HEK293 (cell line): Measurements from ENCODE around the gene RUNX1.

Experiments used
- CTCF ChIA-PET: fragments of 350-600 bp; formaldehyde crosslinking; extraction: SDS; loops from one replicate; lab custom pipeline; 2021; ENCODE audit warnings: antibody characterized with exemption; lab: Yijun Ruan, JAX
- POLR2A ChIA-PET: fragments of 300-600 bp; formaldehyde crosslinking; extraction: SDS; loops from one replicate; lab custom pipeline; 2020; ENCODE audit warnings: antibody characterized with exemption, inconsistent platforms; lab: Yijun Ruan, JAX
- H3K27ac ChIP-seq: fragments of 200-500 bp; sonication (Bioruptor generic); 2 replicates; pipeline ENCODE4 v1.5.1; 2014; ENCODE audit warnings: low read depth, low read length, control low read depth, inconsistent platforms; ENCODE audit errors: extremely low read depth
- H3K36me3 ChIP-seq, 2 experiments: fragments of 200-500 bp in 1 of 2; sonication (Bioruptor generic) in 1 of 2; 1 replicate in 1 of 2; 2 replicates in 1 of 2; pipeline ENCODE4 v1.5.1; 2014 to 2017; ENCODE audit warnings: inconsistent platforms in 2 of 2, low read length in 2 of 2; ENCODE audit not compliant: control insufficient read depth in 2 of 2, insufficient read depth in 1 of 2
- H3K4me1 ChIP-seq: fragments of 200-500 bp; sonication (Bioruptor generic); 2 replicates; pipeline ENCODE4 v1.5.1; 2014; ENCODE audit warnings: mild to moderate bottlenecking, low read length, inconsistent platforms; ENCODE audit not compliant: control insufficient read depth, insufficient read depth
- H3K4me3 ChIP-seq: 2 replicates; pipeline ENCODE4 v1.5.1; 2011; ENCODE audit warnings: low read depth, mild to moderate bottlenecking, control low read depth, low read length, moderate library complexity
- H3K9me3 ChIP-seq: fragments of 200-500 bp; sonication (Bioruptor generic); 2 replicates; pipeline ENCODE4 v1.5.1; 2014; ENCODE audit warnings: low read depth, low read length, inconsistent platforms; ENCODE audit not compliant: control insufficient read depth, insufficient read depth
- CTCF ChIP-seq: fragments of 450-650 bp; formaldehyde crosslinking; IDR thresholded peaks from 2 replicates; pipeline ENCODE4 v1.5.1; 2016; ENCODE audit warnings: missing biosample characterization, missing genetic modification characterization
- GLI2 ChIP-seq: fragments of 450-650 bp; formaldehyde crosslinking; IDR thresholded peaks from 2 replicates; pipeline ENCODE4; 2017; ENCODE audit warnings: missing biosample characterization, missing genetic modification characterization, low read depth, borderline replicate concordance
- HOXC10 ChIP-seq: sonication (generic); formaldehyde crosslinking; IDR thresholded peaks from 2 replicates; pipeline ENCODE4 v1.8.1; 2023; ENCODE audit warnings: mild to moderate bottlenecking, missing genetic modification reagents
- OSR2 ChIP-seq: fragments of 450-650 bp; formaldehyde crosslinking; IDR thresholded peaks from 2 replicates; pipeline ENCODE4 v1.5.1; 2016; ENCODE audit warnings: missing biosample characterization, missing genetic modification characterization
- PBX3 ChIP-seq: sonication (generic); formaldehyde crosslinking; IDR thresholded peaks from 2 replicates; pipeline ENCODE4 v1.8.1; 2022; ENCODE audit warnings: mild to moderate bottlenecking, moderate library complexity, missing genetic modification reagents
- REST ChIP-seq: fragments of 450-650 bp; formaldehyde crosslinking; IDR thresholded peaks from 2 replicates; pipeline ENCODE4 v1.5.1; 2016; ENCODE audit warnings: missing biosample characterization, missing genetic modification characterization
- TSHZ1 ChIP-seq: fragments of 450-650 bp; formaldehyde crosslinking; IDR thresholded peaks from 2 replicates; pipeline ENCODE4 v1.5.1; 2016; ENCODE audit warnings: missing biosample characterization, missing genetic modification characterization, borderline replicate concordance
- YY2 ChIP-seq: fragments of 450-650 bp; formaldehyde crosslinking; IDR thresholded peaks from 2 replicates; pipeline ENCODE4 v1.5.1; 2016; ENCODE audit warnings: missing biosample characterization, missing genetic modification characterization
- ZBTB20 ChIP-seq: fragments of 450-650 bp; formaldehyde crosslinking; IDR thresholded peaks from 2 replicates; pipeline ENCODE4 v1.5.1; 2016; ENCODE audit warnings: missing biosample characterization, missing genetic modification characterization
- ZNF121 ChIP-seq: fragments of 450-650 bp; formaldehyde crosslinking; IDR thresholded peaks from 2 replicates; pipeline ENCODE4 v1.5.1; 2016; ENCODE audit warnings: missing biosample characterization, missing genetic modification characterization
- ZNF140 ChIP-seq: fragments of 450-650 bp; formaldehyde crosslinking; IDR thresholded peaks from 2 replicates; pipeline ENCODE4 v1.5.1; 2016; ENCODE audit warnings: missing biosample characterization, missing genetic modification characterization
- ZNF202 ChIP-seq: fragments of 450-650 bp; formaldehyde crosslinking; IDR thresholded peaks from 2 replicates; pipeline ENCODE4 v1.5.1; 2016; ENCODE audit warnings: missing biosample characterization, missing genetic modification characterization, borderline replicate concordance
- ZNF426 ChIP-seq: fragments of 450-650 bp; formaldehyde crosslinking; IDR thresholded peaks from 2 replicates; pipeline ENCODE4 v1.5.1; 2017; ENCODE audit warnings: missing biosample characterization, missing genetic modification characterization, mild to moderate bottlenecking, inconsistent platforms, moderate library complexity
- ZNF433 ChIP-seq: fragments of 450-650 bp; formaldehyde crosslinking; IDR thresholded peaks from 2 replicates; pipeline ENCODE4 v1.5.1; 2016; ENCODE audit warnings: missing biosample characterization, missing genetic modification characterization, low read depth
- ZNF449 ChIP-seq: fragments of 450-650 bp; formaldehyde crosslinking; IDR thresholded peaks from 2 replicates; pipeline ENCODE4 v1.5.1; 2017; ENCODE audit warnings: missing biosample characterization, mild to moderate bottlenecking, missing genetic modification characterization, moderate library complexity
- ZNF48 ChIP-seq: fragments of 450-650 bp; formaldehyde crosslinking; IDR thresholded peaks from 2 replicates; pipeline ENCODE4 v1.5.1; 2016; ENCODE audit warnings: missing biosample characterization, missing genetic modification characterization
- ZNF521 ChIP-seq: fragments of 450-650 bp; formaldehyde crosslinking; IDR thresholded peaks from 2 replicates; pipeline ENCODE4 v1.5.1; 2017; ENCODE audit warnings: missing biosample characterization, mild to moderate bottlenecking, missing genetic modification characterization
- ZNF654 ChIP-seq: fragments of 450-650 bp; formaldehyde crosslinking; IDR thresholded peaks from 2 replicates; pipeline ENCODE4 v1.5.1; 2016; ENCODE audit warnings: low read depth, missing biosample characterization, missing genetic modification characterization
- ZNF701 ChIP-seq: fragments of 450-650 bp; formaldehyde crosslinking; IDR thresholded peaks from 2 replicates; pipeline ENCODE4 v1.5.1; 2016; ENCODE audit warnings: missing biosample characterization, missing genetic modification characterization
- ZNF76 ChIP-seq: fragments of 450-650 bp; formaldehyde crosslinking; IDR thresholded peaks from 2 replicates; pipeline ENCODE4; 2016; ENCODE audit warnings: low read depth, missing biosample characterization, missing genetic modification characterization, borderline replicate concordance
- ZNF776 ChIP-seq: fragments of 450-650 bp; formaldehyde crosslinking; IDR thresholded peaks from 2 replicates; pipeline ENCODE4 v1.5.0; 2017; ENCODE audit warnings: missing biosample characterization, missing genetic modification characterization, borderline replicate concordance

RUNX1 gene

GRCh38 chr21:35015435-35016024 lies 33.6 kb downstream of the RUNX1 start:
- Histone ChIP-seq H3K4me3 (no peak overlapping the region), H3K27ac (no peak overlapping the region), H3K4me1 (no peaks in the 10 kb centered on the region), H3K9me3 (no peaks in the 10 kb centered on the region), H3K36me3 (no peaks in the 10 kb centered on the region)
- TF ChIP-seq ZNF701 (tag by site-specific recombination), result no peak
- no peak for TF ChIP-seq ZNF776 (tag by site-specific recombination)
- no peak for TF ChIP-seq ZNF76 (tag by site-specific recombination)
- TF ChIP-seq ZNF202, result no peak
- TF ChIP-seq ZNF140 (tag by site-specific recombination), result no peak
- TF ChIP-seq GLI2 (tag by site-specific recombination), result no peak
- no peak for TF ChIP-seq TSHZ1 (tag by site-specific recombination)
- ChIA-PET POLR2A (no interaction called here), CTCF (interaction anchor here (0.6 kb wide), 1 partner anchor 14 kb away, joined by 3 read pairs; no protein-coding TSS in a partner anchor)

- no peaks in the 10 kb centered on the region for H3K4me1 ChIP-seq
- TF ChIP-seq ZNF48 (tag by site-specific recombination), result no peak
- TF ChIP-seq OSR2, result no peak
- no peak for TF ChIP-seq ZNF449
- no peak for TF ChIP-seq CTCF
- TF ChIP-seq PBX3 (CRISPR knock-in tag), result no peak
- no peak for TF ChIP-seq REST (tag by site-specific recombination)
- TF ChIP-seq ZNF433 (tag by site-specific recombination), result no peak
- TF ChIP-seq ZBTB20 (tag by site-specific recombination), result no peak
- TF ChIP-seq ZNF426 (tag by site-specific recombination), result no peak
- no peak for TF ChIP-seq HOXC10 (CRISPR knock-in tag)
- no peak for TF ChIP-seq ZNF654
- TF ChIP-seq ZNF202, result no peak
- no peak for TF ChIP-seq YY2
- TF ChIP-seq ZNF521, result no peak
- TF ChIP-seq ZNF121 (tag by site-specific recombination), result no peak
- TF ChIP-seq, all 188 proteins: peak for 0
- Histone ChIP-seq H3K4me3 (no peak overlapping the region), H3K9me3 (no peaks in the 10 kb centered on the region), H3K36me3 (no peaks in the 10 kb centered on the region), H3K27ac (no peak overlapping the region)
- ChIA-PET CTCF (interaction anchor here (0.8 kb wide), 1 partner anchor 12 kb away, joined by 3 read pairs; no protein-coding TSS in a partner anchor), POLR2A (no interaction called here)
These were observed 34.6 kb downstream of the RUNX1 start for GRCh38 chr21:35014302-35015041.
